Dermis microvascular lymphatic vessel endothelial cell (primary cell): ENCODE results near the gene EZR. TPM values are rescaled to one million over a fixed set of nuclear protein-coding genes. Genes with fewer than 3 reads are reported as not detected.
A peak's percentile ranks its signal among the peaks of the same experiment; 100 is the strongest.
"Not testable (repeated sequence)": the region's sequence is repeated elsewhere in the genome, so short reads cannot be mapped to it uniquely, and the experiment has no call there.

Experiments
- DNase-seq, 2 donors: peaks; one replicate each; pipeline versions ENCODE4 v3.0.0 to v3.0.0-alpha.2; 2010; ENCODE audit warnings: low read depth in 2 of 2
- total RNA-seq: library from RNA; depleted of rRNA; stranded (reverse); fragments of >200 nt; gene quantifications from 2 replicates; pipeline ENCODE4 v1.2.1, GENCODE V29; 2014

Gene EZR
- total RNA-seq, 1 donor from 2014 or later: 64.4 TPM

DNA sequence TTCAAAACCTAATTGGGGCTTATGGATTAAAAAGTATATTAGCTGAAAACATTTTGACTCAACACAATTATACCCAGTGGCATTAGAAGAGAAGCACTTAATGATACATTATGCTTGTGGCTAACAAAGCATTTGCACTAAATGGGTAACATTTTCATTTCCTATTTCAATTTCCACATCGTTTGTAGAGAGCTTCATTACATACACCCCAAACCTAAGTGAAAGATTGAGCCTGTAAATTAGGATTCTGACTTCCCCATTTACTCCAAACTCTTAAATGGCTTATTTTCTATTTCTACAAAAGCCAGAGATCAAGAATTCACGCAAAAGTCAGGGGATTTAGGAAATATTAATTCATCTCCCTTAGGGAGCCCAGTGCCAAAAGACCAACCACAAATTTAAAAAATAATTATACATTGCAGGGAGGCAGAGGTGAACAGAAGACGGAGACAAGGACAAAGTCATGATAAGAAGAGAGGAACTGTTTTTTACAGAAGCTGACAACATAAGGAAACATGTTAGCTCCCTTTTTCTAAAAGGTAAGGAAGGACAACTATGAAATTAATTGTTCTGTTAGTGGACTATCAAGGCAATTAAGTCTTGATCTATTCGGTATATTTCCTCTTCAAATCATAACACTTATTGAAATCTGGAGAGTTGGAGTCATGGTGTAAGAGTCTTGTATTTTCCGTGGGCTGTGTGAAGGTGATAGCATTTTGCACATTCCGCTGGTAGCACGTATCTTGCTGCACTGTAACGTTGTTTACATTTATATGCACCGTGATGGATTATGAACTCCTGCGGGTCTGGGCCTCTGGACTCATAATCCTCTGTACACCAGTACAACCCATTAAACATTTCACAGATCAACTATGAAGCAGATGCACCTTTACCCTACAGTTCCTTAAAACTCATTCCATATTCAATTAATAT, 24.8 kb upstream of the EZR start:
- no peak for DNase-seq

DNA sequence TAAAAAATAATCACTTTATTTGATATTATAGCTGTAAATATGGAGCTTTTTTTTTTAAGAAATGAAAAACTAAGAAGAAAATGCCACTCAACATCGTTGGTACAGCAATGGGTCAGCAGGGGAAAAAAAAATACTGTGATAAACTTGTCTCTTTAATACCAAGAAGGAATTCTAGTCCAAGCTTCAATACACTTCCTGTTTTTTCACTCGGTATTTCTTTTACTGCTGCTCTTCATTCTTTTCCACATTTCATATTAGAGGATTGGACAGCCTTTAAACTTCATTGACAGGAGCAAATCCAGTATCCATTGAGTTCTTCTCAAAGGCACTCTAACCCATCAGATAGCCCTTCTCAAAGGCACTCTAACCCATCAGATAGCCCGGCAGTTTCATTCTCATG, 22.2 kb upstream of the EZR start:
- no peak for DNase-seq

DNA sequence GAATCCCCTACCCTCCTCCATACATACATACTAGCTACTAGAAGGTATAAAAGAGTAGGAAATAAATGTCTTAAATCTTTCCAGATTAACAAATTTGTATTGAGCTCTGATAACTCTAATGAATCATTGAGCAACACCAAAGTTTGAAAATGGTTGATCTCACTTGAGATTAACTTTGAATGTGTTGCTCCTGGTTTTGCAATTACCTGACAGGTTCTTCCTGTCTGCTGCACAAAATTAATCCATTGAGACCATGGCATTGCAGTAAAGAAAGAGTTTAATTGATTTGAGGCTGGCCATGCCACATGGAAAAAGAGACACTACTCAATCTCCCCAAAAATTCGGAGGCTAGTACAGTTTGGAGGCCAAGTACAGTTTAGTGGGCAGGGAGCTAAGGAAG, 21.3 kb upstream of the EZR start:
- no peak for DNase-seq

GRCh38 chr6:158839796-158840195, 20.6 kb upstream of the EZR start:
- DNase-seq: no peak

DNA sequence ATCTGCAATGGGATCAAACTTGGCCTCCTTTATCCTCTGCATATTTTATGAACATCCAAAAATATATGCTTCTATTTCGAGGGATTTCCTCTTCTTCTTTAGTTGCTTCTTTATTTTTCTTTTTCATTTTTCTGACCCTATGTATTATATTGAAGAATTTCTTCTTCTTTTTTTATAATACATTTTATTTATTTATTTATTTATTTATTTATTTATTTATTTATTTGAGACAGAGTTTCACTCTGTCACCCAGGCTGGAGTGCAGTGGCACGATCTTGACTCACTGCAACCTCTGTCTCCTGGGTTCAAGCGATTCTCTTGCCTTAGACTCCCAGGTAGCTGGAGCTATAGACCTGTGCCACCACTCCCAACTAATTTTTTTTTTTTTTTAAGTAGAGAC, 19.6 kb upstream of the EZR start:
- not testable (repeated sequence) for DNase-seq

DNA sequence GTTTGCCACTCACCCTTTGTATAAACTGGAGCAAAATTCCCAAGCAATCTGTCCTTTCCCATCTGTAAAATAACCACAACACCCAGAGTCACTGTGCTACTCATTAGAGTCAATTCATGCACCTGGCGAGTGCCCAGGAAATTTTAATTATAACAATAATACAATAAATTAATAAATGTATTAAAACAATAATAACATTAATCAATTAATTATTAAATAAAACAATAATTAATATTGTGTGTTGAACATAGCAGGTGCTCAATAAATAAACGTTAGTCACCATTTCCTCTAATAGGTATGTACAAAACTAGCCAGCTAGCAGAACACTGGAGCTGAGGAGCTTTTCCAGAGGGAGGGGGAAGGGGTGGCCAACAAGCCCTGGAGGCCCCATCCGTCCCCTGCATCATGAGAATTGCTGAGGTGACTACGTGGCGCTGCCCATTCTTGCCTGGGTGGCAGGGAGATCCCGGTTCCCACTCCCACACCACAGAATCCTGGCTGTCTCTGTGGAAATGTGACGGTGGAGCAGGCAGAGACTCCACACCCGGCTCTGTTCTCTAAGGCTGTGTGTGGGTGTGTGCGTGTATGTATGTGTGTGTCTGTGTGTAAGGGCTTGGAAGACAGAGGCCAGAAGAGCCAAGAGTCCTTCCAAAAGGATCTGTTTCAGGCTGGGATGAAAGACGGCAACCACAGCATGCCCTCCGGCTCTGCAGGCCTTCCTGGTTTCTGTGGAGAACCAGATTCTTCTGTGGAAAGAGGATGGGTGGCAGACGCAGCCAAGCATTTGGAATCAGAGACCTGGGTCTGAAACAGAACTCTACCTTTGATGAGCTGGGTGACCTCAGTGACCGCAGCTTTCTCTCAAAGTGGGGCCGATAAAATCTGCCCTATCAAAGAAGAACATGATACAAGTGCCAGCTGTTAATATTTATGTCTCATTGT, 18.8 kb upstream of the EZR start:
- no peak for DNase-seq

DNA sequence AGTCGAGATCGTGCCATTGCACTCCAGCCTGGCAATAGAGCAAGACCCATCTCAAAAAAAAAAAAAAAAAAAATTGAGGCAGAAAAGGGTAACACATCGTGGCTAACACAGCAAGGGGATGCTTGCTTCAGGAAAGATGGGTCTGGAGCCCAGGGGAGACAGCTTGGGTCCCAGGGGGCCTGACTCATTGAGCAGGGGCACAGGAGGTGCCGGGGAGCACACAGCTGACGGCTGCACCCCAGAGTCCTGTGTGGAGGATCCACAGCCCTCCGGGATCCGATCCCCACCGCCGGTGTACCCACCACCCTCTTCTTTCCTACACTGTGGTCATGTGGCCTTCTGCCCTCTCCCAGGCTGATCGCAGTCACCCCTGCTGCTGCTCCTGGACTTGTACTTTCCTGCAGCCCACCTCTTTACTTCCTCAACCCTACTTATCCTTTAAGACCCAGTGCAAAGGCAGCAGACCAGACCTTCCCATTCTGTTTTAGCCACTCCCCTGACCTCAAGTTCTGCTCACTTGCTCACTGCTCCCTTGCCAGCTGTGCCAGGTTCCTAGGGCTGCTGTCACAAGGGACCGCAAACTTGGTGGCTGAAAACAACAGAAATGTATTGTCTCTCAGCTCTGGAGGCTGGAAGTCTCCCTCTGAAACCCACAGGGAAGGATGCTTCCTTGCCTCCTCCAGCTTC, 17.6 kb upstream of the EZR start:
- no peak for DNase-seq

- DNase-seq: no peak
Observed at GRCh38 chr6:158835616-158836221, 16.6 kb upstream of the EZR start.

GRCh38 chr6:158834675-158835385, 15.7 kb upstream of the EZR start:
- DNase-seq: no peak

DNA sequence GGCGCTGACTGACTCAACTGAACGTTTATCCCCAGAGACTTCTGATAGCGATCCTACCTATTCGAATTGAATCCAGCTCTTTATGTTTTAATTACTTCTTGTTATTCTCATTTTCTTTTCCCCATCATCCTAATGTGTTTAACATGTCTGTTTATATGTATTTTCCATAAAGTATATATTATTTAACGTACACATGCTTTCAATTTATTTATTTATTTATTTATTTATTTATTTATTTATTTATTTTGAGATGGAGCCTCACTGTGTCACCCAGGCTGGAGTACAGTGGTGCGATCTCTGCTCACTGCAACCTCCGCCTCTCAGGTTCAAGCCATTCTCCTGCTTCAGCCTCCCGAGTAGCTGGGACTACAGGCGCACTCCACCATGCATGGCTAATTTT, 13.6 kb upstream of the EZR start:
- not testable (repeated sequence) for DNase-seq

GRCh38 chr6:158832026-158832425, 12.9 kb upstream of the EZR start:
- DNase-seq: no peak

- DNase-seq: no peak
Observed at GRCh38 chr6:158831571-158831970, 12.4 kb upstream of the EZR start.

DNA sequence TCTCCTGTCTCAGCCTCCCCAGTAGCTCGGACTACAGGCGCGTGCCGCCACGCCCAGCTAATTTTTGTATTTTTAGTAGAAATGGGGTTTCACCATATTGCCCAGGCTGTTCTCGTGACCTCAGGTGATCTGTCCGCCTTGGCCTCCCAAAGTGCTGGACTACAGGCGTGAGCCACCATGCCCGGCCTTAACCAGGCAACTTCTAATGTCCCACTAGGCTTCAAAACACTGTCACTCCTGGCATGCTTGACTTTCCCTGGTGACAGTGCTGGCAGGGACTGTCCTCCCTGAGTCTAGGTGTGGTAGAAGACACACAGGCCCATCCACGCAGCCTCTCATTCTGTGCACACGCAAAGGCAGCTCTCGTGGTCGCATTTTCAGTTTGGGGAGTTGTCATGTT, 11.6 kb upstream of the EZR start:
- no peak for DNase-seq

DNA sequence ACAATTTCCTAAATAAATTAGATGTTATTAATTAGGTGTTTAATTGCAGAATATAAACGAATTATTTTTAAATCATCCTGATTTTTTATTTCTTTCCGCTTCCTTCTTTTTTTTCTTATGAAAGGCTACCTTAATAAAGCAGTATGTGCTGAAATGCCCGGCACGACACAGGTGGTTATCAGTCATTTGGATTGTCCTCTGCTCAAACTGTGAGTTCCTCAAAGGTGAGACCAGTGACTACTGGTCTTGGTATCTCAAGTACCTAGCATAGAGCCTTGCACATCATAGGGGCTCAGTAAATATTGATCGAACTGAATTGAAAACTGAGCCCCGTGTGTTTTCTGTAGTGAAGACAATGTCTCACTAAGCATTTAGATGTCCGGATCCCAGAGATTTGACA, 9.6 kb upstream of the EZR start:
- DNase-seq: no peak

DNA sequence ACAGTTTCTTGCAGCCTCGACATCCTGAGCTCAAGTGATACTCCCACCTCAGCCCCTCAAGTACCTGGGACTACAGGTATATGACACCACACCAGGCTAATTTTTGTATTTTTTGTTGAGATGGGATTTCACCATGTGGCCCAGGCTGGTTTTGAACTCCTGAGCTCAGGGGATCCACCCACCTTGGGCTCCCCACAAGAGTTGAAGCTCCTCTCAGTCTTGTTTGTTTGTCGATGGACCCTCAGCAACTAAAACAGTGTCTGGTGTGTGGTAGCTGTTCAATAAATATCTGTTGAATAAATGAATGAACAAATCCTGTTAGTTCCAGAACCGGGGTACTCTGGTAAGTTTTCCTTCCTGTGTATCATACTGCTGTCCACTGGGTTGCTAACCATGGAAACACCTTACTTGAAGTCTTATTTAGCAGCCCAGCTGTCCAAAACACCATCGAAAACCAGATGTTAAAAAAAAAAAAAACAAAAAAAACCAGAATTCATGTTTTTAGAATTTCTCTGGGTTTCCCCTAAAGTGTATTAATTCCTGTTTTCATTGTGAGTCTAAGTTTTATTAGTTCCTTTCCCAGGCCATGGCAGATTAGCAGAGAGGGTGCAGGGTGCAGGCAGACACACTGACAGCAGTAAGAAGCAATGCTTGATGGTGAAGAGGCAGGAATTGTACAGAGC, 7.8 kb upstream of the EZR start:
- peak in 1 of 2 donors; percentile 89 for DNase-seq

DNA sequence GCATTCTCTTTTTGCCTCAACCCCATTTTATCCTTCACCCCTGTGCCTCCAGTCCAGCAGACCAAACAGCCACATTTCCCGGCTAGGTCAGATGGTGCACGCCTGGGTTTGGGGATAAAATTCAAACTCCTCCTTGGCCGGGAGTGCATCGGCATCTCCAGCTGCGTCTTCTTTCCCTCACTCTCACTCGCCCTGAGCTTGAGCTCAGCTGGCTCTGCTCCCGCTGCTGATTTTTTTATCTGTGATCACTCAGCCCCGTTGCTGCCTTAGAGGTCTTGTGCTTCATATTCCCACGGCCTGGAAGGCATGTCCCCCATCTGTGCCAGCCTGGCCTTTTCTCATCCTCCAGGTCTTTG, 6.8 kb upstream of the EZR start:
- no peak for DNase-seq

DNA sequence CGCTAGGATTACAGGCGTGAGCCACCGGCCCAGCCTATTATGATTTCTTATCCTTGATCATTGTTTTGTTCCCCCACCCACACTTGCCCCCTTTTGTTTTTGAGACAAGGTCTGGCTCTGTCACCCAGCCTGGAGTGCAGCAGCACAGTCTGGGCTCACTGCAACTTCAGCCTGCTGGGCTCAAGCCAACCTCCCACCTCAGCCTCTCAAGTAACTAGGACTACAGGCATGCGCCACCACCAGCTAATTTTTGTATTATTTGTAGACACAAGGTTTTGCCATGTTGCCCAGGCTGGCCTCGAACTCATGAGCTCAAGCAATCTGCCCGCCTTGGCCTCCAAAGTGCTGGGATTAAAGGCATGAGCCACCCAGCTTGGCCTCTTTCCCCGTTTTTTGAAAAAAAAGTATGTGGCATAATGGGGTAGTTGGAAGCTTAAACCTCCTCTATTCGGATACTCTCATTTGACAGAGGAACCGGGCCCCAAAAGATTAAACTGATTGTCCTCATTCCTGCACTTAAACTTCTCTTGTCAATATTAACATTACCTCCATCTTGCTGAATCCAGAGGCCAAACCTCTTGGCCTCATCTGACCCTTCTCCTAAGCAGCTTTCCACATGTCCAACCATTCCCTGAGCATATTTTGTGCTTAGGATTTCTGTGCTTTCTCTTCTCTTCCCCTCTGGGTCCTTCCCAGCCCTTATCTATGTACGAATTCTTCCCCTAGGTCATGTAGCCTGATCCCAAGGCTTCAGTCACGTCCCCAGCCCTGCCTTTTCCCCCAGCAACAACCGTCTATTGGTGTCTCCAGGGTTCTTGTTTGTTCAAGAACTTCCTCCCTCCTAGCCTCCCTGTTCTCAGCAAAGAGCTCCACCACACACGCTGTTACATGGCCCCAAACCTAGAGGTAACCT, 6.1 kb upstream of the EZR start:
- DNase-seq: no peak

DNA sequence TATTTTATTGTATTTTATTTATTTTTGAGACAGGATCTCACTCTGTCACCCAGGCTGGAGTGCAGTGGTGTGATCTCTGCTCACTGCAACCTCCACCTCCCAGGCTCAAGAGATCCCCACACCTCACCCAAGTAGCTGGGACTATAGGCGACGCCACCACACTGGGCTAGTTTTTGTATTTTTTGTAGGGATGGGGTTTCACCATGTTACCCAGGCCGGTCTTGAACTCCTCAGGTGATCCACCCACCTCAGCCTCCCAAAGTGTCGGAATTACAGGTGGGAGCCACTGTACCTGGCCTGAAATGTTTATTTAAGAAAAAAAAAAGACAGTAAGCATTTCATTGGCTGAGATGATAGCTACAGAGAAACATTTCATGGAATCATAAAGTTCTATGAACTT, 4.4 kb upstream of the EZR start:
- not testable (repeated sequence) for DNase-seq

DNA sequence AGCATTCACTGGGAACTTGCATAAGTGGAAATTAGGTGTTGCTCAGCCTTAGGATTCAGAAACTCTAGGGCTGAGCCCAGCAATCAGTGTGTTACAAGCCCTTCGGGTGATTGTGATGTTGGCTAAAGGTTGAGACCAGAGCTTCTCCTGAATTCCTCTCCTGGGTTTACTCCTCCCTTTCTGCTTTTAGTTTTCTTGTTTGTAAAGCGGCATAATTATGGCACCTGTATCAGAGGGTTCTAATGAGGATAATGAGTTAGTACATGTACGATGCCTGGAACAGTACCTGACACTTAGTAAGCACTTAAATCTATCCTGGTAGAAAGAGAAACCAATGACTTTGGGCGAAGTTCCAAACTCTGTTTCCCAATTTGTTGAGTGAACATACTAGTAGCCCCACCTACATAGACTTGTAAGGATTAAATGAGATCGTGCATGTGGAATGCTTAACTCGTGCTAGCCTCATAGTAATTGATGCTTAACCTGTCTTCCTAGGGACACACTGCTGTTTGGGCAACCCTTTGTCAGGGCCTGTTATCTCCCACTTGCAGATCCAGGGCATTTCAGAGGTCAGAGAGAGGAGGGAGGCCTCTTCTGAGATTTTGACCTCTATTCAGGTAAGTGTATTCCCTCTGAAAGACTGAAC, 932 bp upstream of the EZR start:
- DNase-seq: no peak
